ENCODE results near the gene GALNT10. TPM values are rescaled to one million over a fixed set of nuclear protein-coding genes. Genes with fewer than 3 reads are reported as not detected.
"Not testable (repeated sequence)": the region's sequence is repeated elsewhere in the genome, so short reads cannot be mapped to it uniquely, and the experiment has no call there.

GALNT10 gene
- polyA plus RNA-seq, 2 donors, result 1.4 to 1.9 TPM

DNA sequence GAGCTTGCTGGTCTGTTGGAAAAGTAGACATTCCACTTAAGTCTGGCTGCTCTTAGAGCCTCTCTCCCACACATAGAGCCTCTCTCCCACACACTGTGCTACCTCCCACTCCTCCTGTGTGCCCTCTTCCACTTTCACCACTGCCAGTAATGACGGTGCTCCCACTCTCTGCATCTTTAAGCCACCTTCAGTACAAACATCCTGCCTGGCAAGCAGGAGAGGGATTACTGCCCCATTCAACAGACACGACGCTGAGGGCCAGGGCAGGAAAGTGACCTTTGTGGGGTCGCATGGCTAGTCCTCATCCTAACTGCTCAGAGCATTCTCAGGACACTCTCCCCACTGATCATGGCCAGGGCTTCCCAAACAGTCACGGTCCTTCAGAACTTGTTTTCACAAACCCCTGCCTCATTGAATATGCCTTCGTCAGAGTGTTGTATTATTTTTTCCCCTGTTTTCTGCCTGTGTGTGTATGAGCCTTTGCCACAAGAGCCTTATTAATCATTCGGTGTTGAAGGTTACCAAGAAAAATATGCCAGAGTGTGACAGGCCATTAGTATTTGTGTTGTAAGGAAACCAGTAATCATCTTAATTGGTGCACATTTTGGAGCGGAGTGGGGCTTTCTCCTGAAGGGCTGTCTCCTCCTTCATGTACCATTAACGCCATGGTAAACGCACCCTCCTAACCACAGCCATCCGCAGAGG lies 168.1 kb downstream of the GALNT10 start:
- WGBS, 2 donors, result 76 to 82% methylated on average over 11 of the region's 11 CpGs
- Histone ChIP-seq H3K27ac (ENCODE audit: low read depth in 2 of 2, low read length in 1 of 2) (no peak overlapping the region), H3K27me3 (ENCODE audit: control insufficient read depth in 1 of 2, insufficient read depth in 2 of 2, low read length in 2 of 2) (no peaks in the 10 kb centered on the region), H3K36me3 (ENCODE audit: control insufficient read depth in 2 of 2, insufficient read depth in 2 of 2, low read length in 1 of 2) (no peaks in the 10 kb centered on the region), H3K4me3 (ENCODE audit: low read depth in 1 of 2, low read length in 2 of 2) (no peak overlapping the region), H3K9me3 (ENCODE audit: control insufficient read depth in 2 of 2, insufficient read depth in 1 of 2, low read depth in 1 of 2, low read length in 1 of 2) (no peaks in the 10 kb centered on the region), H3K4me1 (ENCODE audit: control insufficient read depth in 2 of 2, insufficient read depth in 2 of 2, low read length in 1 of 2) (no peaks in the 10 kb centered on the region)

DNA sequence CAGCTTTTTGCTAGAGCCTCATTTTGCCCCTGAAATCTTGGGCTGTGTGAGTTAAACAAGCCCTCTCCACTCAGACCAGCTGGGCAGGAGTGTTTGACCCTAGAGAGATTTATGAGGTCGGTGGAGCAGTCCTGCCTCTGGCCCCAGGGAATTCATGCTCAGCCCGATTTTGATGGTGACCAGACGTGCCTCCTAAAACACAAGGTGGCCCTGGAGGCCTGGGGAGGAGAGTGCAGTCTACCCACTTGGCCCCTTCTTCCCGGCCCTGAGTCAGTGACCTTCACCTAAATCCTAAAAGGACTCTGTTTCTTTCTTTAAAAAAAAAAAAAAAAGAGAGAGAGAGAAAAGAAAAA lies 168.7 kb downstream of the GALNT10 start:
- no peaks in the 10 kb centered on the region for H3K9me3 ChIP-seq (ENCODE audit: control insufficient read depth in 2 of 2, insufficient read depth in 1 of 2, low read depth in 1 of 2, low read length in 1 of 2)
- H3K4me3 ChIP-seq (ENCODE audit: low read depth in 1 of 2, low read length in 2 of 2), result no peak overlapping the region
- H3K27ac ChIP-seq (ENCODE audit: low read depth in 2 of 2, low read length in 1 of 2), result no peak overlapping the region
- no peaks in the 10 kb centered on the region for H3K36me3 ChIP-seq (ENCODE audit: control insufficient read depth in 2 of 2, insufficient read depth in 2 of 2, low read length in 1 of 2)
- H3K27me3 ChIP-seq (ENCODE audit: control insufficient read depth in 1 of 2, insufficient read depth in 2 of 2, low read length in 2 of 2), result no peaks in the 10 kb centered on the region
- WGBS, 2 donors, result 73 to 78% methylated on average over 4 of the region's 4 CpGs
- no peaks in the 10 kb centered on the region for H3K4me1 ChIP-seq (ENCODE audit: control insufficient read depth in 2 of 2, insufficient read depth in 2 of 2, low read length in 1 of 2)

DNA sequence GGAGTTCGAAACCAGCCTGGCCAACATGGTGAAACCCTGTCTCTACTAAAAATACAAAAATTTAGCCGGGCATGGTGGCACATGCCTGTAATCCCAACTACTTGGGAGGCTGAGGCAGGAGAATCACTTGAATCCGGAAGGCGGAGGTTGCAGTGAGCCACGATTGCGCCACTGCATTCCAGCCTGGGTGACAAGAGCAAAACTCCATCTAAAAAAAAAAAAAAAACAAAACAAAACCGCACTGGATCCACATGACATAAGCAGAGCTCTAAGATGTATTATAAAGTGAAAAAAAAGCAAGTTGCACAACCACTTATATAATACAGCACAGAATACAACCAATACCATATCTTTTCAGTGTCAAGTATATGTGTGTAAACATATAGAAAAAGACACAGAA lies 169.7 kb downstream of the GALNT10 start:
- H3K4me3 ChIP-seq (ENCODE audit: low read depth in 1 of 2, low read length in 2 of 2); H3K27ac ChIP-seq (ENCODE audit: low read depth in 2 of 2, low read length in 1 of 2); H3K9me3 ChIP-seq (ENCODE audit: control insufficient read depth in 2 of 2, insufficient read depth in 1 of 2, low read depth in 1 of 2, low read length in 1 of 2); H3K4me1 ChIP-seq (ENCODE audit: control insufficient read depth in 2 of 2, insufficient read depth in 2 of 2, low read length in 1 of 2); H3K36me3 ChIP-seq (ENCODE audit: control insufficient read depth in 2 of 2, insufficient read depth in 2 of 2, low read length in 1 of 2); H3K27me3 ChIP-seq (ENCODE audit: control insufficient read depth in 1 of 2, insufficient read depth in 2 of 2, low read length in 2 of 2): not testable (repeated sequence)
- 92 to 95% methylated on average over 7 of the region's 7 CpGs for WGBS, 2 donors

DNA sequence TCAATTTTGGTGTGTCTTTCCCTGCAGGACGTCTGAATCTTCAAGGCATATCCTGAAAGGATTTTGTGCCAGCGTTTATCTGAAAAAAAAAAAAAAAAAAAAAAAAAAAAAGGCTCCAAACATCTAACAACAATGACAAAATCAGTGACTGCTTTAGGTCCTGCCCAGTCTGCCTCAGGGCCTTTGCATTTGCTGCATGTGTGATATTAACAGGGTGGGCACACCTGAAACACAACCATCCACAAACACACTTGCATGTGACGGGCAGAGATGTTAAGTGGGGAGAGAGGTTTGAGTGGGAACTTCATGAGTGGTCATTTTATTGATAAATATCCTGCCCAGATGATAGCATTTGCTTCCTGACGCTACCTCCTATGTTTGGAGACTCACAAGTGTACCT lies 172.9 kb downstream of the GALNT10 start:
- H3K36me3 ChIP-seq (ENCODE audit: control insufficient read depth in 2 of 2, insufficient read depth in 2 of 2, low read length in 1 of 2), result no peaks in the 10 kb centered on the region
- H3K4me3 ChIP-seq (ENCODE audit: low read depth in 1 of 2, low read length in 2 of 2), result no peak overlapping the region
- WGBS, 2 donors, result 95 to 96% methylated on average over 4 of the region's 4 CpGs
- H3K27ac ChIP-seq (ENCODE audit: low read depth in 2 of 2, low read length in 1 of 2), result no peak overlapping the region
- H3K9me3 ChIP-seq (ENCODE audit: control insufficient read depth in 2 of 2, insufficient read depth in 1 of 2, low read depth in 1 of 2, low read length in 1 of 2), result no peaks in the 10 kb centered on the region
- H3K4me1 ChIP-seq (ENCODE audit: control insufficient read depth in 2 of 2, insufficient read depth in 2 of 2, low read length in 1 of 2), result no peaks in the 10 kb centered on the region
- no peaks in the 10 kb centered on the region for H3K27me3 ChIP-seq (ENCODE audit: control insufficient read depth in 1 of 2, insufficient read depth in 2 of 2, low read length in 2 of 2)

DNA sequence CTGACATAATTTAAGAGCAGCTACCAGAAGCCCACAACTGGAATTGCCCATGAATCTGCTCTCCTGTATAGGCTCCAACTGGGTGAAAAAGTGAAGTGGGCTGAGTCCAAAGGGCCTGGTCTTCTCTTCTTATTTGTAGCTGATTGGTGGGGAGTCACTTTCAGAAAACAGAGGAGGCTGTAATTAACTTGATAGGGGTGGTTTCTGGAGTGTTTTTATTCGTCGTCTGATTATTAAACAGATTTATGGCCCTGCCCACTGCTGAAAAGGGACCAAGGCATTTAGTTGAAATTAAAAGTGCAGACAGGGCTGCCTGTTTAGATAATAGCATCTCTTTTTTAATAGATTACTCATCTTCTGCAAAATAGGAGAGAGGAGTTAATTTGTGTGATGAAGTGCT lies 174.2 kb downstream of the GALNT10 start:
- no peaks in the 10 kb centered on the region for H3K27me3 ChIP-seq (ENCODE audit: control insufficient read depth in 1 of 2, insufficient read depth in 2 of 2, low read length in 2 of 2)
- 52 to 64% methylated on average over 2 of the region's 2 CpGs for WGBS, 2 donors
- H3K9me3 ChIP-seq (ENCODE audit: control insufficient read depth in 2 of 2, insufficient read depth in 1 of 2, low read depth in 1 of 2, low read length in 1 of 2), result no peaks in the 10 kb centered on the region
- no peaks in the 10 kb centered on the region for H3K36me3 ChIP-seq (ENCODE audit: control insufficient read depth in 2 of 2, insufficient read depth in 2 of 2, low read length in 1 of 2)
- H3K4me3 ChIP-seq (ENCODE audit: low read depth in 1 of 2, low read length in 2 of 2), result no peak overlapping the region
- no peak overlapping the region for H3K27ac ChIP-seq (ENCODE audit: low read depth in 2 of 2, low read length in 1 of 2)
- no peaks in the 10 kb centered on the region for H3K4me1 ChIP-seq (ENCODE audit: control insufficient read depth in 2 of 2, insufficient read depth in 2 of 2, low read length in 1 of 2)

DNA sequence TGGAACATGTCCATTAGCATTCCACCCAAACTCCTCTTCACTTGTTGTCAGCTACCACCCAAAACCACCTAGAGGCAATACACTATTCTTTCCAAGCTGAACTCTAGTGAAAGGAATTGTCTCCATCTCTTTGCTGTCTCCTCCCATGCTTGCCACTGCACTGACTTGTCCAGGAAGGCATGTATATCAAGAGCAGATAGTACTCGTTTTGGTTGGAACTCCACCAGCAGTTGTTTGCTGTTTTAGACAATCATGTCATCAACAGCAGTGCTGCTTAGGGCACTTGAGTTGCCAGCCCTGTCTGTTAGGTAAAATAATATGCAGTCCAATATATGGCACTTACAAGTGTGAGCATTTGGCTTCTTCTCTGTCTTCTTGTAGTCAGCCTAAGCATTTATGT lies 175.3 kb downstream of the GALNT10 start:
- no peaks in the 10 kb centered on the region for H3K36me3 ChIP-seq (ENCODE audit: control insufficient read depth in 2 of 2, insufficient read depth in 2 of 2, low read length in 1 of 2)
- no peak overlapping the region for H3K4me3 ChIP-seq (ENCODE audit: low read depth in 1 of 2, low read length in 2 of 2)
- no peaks in the 10 kb centered on the region for H3K27me3 ChIP-seq (ENCODE audit: control insufficient read depth in 1 of 2, insufficient read depth in 2 of 2, low read length in 2 of 2)
- 36 to 41% methylated on average over 1 of the region's 1 CpG for WGBS, 2 donors
- no peaks in the 10 kb centered on the region for H3K9me3 ChIP-seq (ENCODE audit: control insufficient read depth in 2 of 2, insufficient read depth in 1 of 2, low read depth in 1 of 2, low read length in 1 of 2)
- H3K4me1 ChIP-seq (ENCODE audit: control insufficient read depth in 2 of 2, insufficient read depth in 2 of 2, low read length in 1 of 2), result no peaks in the 10 kb centered on the region
- H3K27ac ChIP-seq (ENCODE audit: low read depth in 2 of 2, low read length in 1 of 2), result no peak overlapping the region

DNA sequence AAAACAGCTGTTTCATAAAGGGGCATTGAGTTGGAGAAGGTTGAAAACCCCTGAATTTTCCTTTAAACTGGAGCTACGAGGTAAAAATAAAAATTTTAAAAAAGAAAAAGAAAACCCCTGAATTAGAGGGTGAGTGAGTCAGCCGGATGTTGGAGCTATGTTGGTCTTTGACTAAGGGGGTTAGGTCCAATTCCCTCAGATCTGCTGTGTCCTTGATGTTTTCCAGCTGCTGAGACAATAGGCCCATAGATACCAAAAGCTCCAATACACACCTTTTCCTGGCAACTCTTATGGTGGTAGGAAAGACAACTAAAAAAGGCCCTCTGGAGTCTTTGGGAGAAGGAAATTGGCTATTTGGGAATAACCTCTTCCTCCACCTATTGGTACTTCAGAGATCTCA lies 175.8 kb downstream of the GALNT10 start:
- Histone ChIP-seq H3K9me3 (ENCODE audit: control insufficient read depth in 2 of 2, insufficient read depth in 1 of 2, low read depth in 1 of 2, low read length in 1 of 2) (no peaks in the 10 kb centered on the region), H3K27ac (ENCODE audit: low read depth in 2 of 2, low read length in 1 of 2) (no peak overlapping the region), H3K4me1 (ENCODE audit: control insufficient read depth in 2 of 2, insufficient read depth in 2 of 2, low read length in 1 of 2) (peaks cover 0 to 2% of the 10 kb centered on the region in 2 donors)

DNA sequence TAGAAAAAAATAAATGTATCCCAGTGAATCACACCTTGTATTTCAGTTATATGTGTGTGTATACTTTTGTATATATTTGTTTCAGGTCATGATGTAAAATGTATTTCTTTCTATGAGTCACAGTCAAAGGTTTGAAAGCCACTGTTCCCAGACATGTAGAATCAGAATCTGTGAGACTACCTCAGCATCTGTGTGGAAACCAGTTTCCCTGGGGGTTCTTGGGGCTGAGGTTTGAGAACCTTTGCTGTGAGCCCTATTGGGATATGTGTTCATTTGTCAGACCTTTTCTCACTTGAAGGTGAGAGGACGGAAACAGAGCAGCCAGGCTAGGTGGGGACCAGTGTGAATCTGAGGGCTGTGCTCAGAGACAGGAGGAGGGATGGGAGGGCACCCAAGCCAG lies 176.6 kb downstream of the GALNT10 start:
- no peaks in the 10 kb centered on the region for H3K9me3 ChIP-seq (ENCODE audit: control insufficient read depth in 2 of 2, insufficient read depth in 1 of 2, low read depth in 1 of 2, low read length in 1 of 2)
- H3K36me3 ChIP-seq (ENCODE audit: control insufficient read depth in 2 of 2, insufficient read depth in 2 of 2, low read length in 1 of 2), result no peaks in the 10 kb centered on the region
- no peaks in the 10 kb centered on the region for H3K27me3 ChIP-seq (ENCODE audit: control insufficient read depth in 1 of 2, insufficient read depth in 2 of 2, low read length in 2 of 2)
- 94% methylated on average over 1 of the region's 1 CpG for WGBS, 2 donors
- no peak overlapping the region for H3K4me3 ChIP-seq (ENCODE audit: low read depth in 1 of 2, low read length in 2 of 2)
- H3K27ac ChIP-seq (ENCODE audit: low read depth in 2 of 2, low read length in 1 of 2), result no peak overlapping the region
- peaks cover 0 to 4% of the 10 kb centered on the region in 2 donors for H3K4me1 ChIP-seq (ENCODE audit: control insufficient read depth in 2 of 2, insufficient read depth in 2 of 2, low read length in 1 of 2)

More for the DNA sequence above, 175.8 kb downstream of the GALNT10 start:
- no peaks in the 10 kb centered on the region for H3K36me3 ChIP-seq (ENCODE audit: control insufficient read depth in 2 of 2, insufficient read depth in 2 of 2, low read length in 1 of 2)
- H3K4me3 ChIP-seq (ENCODE audit: low read depth in 1 of 2, low read length in 2 of 2), result no peak overlapping the region
- no peaks in the 10 kb centered on the region for H3K27me3 ChIP-seq (ENCODE audit: control insufficient read depth in 1 of 2, insufficient read depth in 2 of 2, low read length in 2 of 2)
- WGBS, 2 donors, result 84 to 92% methylated on average over 2 of the region's 2 CpGs

DNA sequence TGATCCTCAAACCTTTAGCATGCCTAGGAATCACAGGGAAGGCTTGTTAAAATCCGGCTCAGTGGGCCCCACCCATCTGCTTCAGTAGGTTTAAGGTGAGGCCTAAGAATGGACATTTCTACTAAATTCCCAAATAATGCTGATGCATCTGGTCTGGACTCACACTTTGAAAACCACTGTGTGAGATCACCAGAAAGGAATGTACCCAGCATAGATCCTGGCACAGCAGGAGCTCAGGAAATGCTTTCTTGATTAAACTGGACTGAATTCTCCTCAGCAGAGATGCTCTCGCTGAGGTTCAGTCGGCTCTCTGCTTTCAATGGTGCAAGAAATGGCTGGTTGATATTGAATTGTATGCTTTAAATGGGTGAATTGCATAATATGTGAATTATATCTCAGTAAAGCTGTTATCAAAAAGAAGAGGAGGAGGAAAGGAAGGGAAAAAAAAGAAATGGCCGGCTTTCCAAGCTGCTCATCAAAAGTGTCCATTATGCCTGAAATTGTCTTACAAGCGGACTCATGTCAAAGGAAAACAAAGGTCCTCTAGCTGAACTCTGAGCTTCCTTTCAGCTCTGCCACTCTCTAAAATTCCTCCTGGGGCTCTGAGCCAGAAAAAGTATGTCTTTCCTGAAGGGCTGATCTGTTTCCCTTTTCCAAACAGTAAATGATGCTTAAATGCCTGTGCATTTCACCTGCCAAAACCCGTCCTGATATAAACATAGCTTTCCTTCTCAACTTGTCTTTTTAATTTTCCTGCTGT lies 177.7 kb downstream of the GALNT10 start:
- Histone ChIP-seq H3K4me3 (ENCODE audit: low read depth in 1 of 2, low read length in 2 of 2) (no peak overlapping the region), H3K4me1 (ENCODE audit: control insufficient read depth in 2 of 2, insufficient read depth in 2 of 2, low read length in 1 of 2) (peaks cover 0 to 4% of the 10 kb centered on the region in 2 donors), H3K9me3 (ENCODE audit: control insufficient read depth in 2 of 2, insufficient read depth in 1 of 2, low read depth in 1 of 2, low read length in 1 of 2) (no peaks in the 10 kb centered on the region), H3K27me3 (ENCODE audit: control insufficient read depth in 1 of 2, insufficient read depth in 2 of 2, low read length in 2 of 2) (no peaks in the 10 kb centered on the region), H3K27ac (ENCODE audit: low read depth in 2 of 2, low read length in 1 of 2) (no peak overlapping the region), H3K36me3 (ENCODE audit: control insufficient read depth in 2 of 2, insufficient read depth in 2 of 2, low read length in 1 of 2) (no peaks in the 10 kb centered on the region)
- 59 to 69% methylated on average over 6 of the region's 6 CpGs for WGBS, 2 donors

DNA sequence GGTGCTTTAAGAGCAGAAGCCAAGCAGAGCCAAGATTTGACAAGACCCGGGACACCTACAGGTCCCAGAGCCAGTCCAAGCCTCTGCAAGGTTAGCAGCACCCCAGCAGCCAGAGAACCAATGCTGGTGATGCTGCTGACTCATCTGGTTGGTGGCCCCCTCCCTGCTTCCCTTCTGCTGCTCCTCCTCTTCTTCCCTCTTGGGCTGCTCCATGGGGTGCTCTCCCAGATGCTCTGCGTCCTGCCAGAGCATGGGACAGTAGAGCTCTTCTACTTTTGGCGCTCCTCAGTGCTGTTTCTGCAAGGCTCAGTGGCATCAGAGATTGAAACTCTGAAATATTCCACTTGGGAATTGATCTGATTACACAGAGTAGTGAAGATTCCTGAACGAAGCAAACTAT lies 179.1 kb downstream of the GALNT10 start:
- H3K4me1 ChIP-seq (ENCODE audit: control insufficient read depth in 2 of 2, insufficient read depth in 2 of 2, low read length in 1 of 2), result peaks cover 0 to 4% of the 10 kb centered on the region in 2 donors
- 93 to 95% methylated on average over 4 of the region's 4 CpGs for WGBS, 2 donors
- no peak overlapping the region for H3K4me3 ChIP-seq (ENCODE audit: low read depth in 1 of 2, low read length in 2 of 2)
- no peaks in the 10 kb centered on the region for H3K27me3 ChIP-seq (ENCODE audit: control insufficient read depth in 1 of 2, insufficient read depth in 2 of 2, low read length in 2 of 2)
- no peak overlapping the region for H3K27ac ChIP-seq (ENCODE audit: low read depth in 2 of 2, low read length in 1 of 2)
- H3K36me3 ChIP-seq (ENCODE audit: control insufficient read depth in 2 of 2, insufficient read depth in 2 of 2, low read length in 1 of 2), result no peaks in the 10 kb centered on the region
- H3K9me3 ChIP-seq (ENCODE audit: control insufficient read depth in 2 of 2, insufficient read depth in 1 of 2, low read depth in 1 of 2, low read length in 1 of 2), result no peaks in the 10 kb centered on the region

Data from esophagus (tissue), 2 donors.